ENCODE measurements around the gene COL6A3.

COL6A3 gene

DNA sequence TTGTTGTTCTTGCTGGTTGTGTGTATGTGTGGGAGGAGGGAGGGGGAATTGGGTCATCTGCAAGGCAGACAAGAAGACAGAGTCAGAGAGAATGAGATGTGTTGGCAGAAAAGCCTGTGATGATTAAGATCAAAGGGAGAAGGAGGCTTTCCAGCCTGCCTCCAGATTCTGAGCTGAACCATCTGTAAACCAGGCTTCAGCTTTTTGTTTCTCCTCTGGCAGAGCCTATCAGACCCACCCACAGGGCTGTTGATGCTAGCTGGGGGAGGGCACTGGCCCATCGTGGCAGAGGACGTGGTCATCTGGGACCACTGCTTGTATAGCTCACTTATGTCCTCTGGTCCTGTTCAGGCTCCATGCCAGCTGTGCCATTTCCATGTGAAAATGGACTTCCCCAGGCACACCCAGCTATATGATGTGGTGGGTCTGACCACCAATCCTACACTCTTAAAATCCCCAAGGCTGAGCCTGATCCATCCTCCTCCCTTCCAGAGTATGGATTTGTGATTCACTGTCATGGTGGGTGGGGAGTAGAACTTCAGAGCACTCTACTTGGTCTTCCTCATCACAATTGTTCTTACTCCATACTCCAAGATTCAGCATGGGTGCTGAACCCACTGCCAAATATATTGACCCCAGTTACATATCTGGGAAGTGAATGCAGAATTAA is 27.8 kb upstream of the COL6A3 start:
- DNase-seq (ENCODE audit: low read depth in 1 of 2, low spot score in 1 of 2), result no peak

DNA sequence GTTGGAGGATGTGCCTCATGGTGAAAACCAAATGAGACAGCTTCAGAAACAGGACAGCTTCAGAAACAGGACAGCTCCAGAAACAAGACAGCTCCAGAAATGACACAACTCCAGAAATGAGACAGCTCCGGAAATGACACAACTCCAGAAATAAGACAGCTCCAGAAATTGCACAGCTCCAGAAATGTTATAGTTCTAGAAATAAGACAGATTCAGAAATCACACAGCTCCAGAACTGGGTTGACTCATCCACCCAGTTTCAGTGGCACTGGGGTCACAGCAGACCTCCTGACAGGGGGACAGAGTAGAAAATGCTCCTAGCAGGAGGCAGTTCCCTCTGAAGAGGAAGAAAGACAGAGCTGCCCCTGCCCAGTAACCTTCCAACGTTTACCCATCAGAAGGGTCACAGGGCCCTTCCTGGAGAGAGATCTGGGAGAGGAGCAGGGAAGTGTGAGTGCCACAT is 26.9 kb upstream of the COL6A3 start:
- DNase-seq (ENCODE audit: low read depth in 1 of 2, low spot score in 1 of 2), result peak in 1 of 2 donors; percentile 25

DNA sequence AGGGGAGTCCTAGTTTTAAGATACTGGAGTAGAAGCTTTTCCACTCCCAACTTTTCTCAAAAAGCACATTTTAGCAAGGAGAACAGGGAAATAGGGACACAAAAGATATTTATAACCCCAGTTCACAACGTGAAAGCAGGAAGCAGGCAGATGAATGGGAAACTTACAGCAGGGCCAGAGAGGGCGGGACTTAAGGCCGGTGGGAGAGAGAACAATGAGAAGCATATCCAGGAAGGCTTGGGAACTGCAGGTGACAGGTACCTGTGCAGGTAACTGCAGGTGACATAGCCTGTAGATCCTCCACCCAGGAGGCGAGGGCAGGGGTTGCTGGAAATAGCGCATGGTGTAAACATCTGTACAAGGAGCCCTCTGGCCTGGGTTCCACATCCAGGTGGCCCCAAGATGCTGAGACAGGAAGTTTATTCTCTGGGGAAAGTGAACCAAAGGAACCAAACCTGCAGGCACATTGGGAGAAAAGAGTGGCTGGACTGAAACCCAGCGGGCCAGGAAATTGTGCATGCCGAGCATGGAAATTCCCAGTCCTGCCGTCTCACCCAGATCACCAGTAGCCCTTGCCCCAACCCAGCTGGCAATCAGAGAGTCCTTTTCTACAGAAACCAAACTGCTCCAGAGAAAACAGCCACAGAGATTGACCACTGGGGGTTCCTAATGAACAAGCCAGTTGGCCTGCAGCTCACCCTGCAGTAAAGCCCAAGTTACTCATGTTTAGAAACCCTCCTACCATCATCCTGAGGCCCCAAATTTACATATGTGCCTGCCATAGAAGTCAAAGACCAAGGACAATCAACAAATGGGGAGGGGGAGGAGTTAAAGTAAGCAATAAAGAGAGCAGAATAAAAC is 24.3 kb upstream of the COL6A3 start:
- no peak for DNase-seq (ENCODE audit: low read depth in 1 of 2, low spot score in 1 of 2)

DNA sequence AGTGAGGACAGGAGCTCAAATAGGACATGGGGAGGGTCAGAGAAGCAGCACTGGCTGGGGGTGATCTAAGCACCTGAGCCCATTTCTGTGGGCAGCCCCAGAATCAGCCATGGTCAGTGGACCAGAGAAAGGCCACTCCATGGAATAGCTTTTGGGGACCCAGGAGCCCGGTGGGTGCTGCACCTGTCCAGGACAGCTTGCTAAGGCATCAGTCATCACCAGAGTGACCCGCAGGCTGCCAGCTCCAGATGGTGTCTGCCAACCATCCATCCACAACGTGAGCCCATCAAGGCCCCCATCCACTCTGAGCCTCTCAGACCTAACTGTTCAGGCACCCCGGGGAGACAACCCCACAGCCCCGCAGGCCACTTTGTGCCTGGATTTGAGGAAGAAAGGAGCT is 23.6 kb upstream of the COL6A3 start:
- DNase-seq (ENCODE audit: low read depth in 1 of 2, low spot score in 1 of 2), result no peak

DNA sequence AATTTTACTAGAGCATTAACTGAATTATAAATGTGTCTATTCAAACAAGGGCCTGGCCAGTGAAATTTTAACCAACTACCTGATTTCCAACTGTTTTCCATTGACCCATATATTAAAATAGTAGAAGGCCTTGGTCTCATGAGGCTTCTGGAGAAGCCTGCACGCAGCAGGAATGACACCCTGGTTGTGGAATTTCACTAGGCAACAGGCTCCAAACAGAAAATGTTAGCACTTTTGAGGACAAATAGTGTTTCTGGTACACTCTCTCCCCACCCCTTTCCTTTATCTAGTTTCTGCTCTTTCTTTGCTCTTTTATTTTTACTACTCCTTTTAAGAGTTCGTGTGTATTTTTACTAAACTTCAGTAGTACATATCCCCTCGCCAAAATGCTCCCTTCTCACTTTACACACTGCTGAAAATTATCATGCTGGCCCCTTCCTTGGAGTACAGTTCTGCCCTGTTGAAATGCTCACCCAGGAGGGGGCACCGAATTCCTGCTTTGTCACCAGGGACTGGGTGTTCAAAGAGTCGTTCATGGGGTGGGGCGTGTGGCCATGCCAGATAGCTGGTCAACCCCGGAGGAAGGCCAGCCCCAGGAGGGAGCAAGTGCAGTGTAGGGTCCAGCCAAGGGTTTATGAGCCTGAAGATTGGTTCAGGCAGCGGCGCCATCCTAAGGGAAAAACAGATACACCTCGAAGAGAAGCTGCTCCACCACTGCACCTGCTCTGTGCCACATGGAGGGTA is 22.1 kb upstream of the COL6A3 start:
- DNase-seq (ENCODE audit: low read depth in 1 of 2, low spot score in 1 of 2), result no peak

DNA sequence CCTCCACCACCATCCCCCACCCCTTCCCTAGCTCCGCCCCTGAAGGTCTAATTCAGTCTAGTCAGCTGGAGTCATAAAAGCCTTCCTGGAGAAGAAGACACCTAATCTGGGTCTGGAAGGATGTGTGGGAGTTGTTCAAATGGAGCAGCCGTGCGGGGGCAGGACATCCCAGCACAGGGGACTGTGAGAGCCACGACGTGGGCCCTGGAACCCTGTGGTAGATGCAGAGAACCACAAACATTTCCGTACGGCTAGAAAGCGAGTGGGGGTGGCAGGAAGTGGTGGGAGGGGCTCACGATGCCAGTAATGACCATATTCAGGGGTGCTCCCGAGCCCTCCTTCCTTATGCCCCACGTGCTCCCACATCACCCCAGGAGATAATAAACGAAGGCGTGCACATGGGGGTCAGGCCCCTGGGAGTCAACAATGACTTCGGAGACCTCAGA is 20.9 kb upstream of the COL6A3 start:
- DNase-seq (ENCODE audit: low read depth in 1 of 2, low spot score in 1 of 2), result peak; percentile 50 to 61

DNA sequence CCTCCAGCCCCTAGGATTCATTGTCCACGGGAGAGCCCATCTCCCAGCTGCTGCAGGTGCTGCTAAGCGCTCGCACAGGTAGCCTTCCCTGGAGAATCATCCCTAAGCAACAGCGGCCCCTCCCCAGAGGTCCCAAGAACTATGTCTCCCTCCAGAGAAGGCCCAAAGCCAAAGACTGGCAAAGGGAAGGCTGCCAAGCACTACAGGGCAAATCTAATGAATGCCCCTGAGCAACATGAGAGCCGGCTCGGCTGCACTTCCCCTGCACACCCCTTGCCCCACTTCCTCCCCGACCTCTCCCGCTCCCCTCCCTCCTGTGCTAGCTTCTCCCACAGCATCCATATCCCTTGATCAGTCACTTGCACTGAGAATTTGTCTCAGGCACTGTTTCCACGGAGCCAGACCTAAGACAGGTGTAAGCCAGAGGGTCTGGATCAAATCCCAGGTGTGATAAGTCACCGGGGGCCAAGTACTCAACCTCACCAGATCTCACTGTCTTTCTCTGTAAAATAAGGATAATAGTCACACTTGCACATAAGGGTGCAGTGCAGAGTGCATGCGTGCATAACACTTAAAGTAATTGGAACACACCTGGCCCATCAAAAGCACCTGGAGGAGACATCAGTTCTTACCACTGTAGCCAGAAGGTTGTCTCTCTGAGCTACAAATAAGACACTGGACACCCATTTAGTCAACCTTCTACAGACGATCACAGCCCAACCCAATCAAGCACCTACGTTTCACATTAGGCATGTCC is 20.1 kb upstream of the COL6A3 start:
- DNase-seq (ENCODE audit: low read depth in 1 of 2, low spot score in 1 of 2), result no peak

DNA sequence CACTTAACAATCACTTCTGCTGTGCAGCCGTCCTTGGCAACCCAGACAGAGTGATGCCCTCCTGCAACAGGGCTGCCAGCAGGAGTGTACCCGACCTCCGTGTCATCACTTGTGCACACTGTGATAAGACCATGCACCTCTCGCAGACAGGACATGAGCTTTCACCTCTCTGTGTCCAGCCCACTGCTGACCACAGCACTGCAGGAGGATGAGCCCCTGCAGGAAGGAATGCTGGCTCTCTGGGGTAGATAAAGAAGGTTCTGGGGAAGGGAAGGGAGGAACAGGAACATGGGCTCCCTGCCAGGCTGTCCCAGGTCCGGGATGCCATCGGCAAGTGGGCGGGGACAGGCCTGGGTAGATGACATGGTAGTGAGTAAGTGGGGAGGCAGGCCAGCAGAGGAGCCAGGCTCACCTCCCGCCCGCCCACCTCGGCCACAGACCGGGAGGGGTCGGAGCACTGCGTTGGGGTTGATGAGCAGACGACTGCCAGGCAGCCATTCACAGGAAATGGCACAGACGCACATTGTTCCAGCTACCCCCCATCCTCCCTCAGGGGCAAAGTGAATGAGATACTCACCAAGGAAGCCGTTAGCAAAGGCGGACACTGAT is 18.6 kb upstream of the COL6A3 start:
- DNase-seq (ENCODE audit: low read depth in 1 of 2, low spot score in 1 of 2), result peak; percentile 65 to 69

DNA sequence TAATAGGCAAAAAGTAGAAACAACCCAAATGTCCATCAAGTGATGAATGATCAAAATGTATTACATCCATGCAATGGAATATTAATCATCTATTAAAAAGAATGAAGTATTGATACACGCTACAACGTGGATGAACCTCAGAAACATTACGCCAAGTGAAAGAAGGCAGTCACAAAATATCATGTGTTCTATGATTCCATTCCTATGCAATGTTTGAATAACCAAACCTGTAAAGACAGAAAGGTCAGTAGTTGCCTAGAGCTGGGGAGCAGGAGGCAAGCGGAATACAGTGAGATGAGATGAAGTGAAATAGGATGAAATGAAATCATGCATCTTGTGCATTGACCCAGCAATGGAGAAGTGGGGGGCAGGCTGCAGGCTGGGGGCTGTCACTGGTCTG is 17.9 kb upstream of the COL6A3 start:
- no peak for DNase-seq (ENCODE audit: low read depth in 1 of 2, low spot score in 1 of 2)

DNA sequence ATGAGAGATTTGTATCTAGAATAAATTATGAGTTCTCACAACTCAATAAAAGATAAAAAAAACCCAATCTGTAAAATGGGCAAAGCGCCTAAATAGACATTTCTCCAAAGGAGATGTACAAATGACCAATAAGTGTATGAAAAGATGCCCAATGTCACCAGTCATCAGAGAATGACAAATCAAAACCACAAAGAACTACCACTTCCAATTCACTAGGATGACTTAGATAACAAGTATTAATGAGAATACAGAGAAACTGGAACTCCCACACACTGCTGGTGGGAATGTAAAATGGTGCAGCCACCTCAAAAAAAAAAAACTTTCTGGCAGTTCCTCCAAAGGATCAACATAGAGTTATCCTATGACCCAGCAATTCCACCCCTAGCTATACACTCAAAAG is 17.4 kb upstream of the COL6A3 start:
- DNase-seq (ENCODE audit: low read depth in 1 of 2, low spot score in 1 of 2), result no peak

DNA sequence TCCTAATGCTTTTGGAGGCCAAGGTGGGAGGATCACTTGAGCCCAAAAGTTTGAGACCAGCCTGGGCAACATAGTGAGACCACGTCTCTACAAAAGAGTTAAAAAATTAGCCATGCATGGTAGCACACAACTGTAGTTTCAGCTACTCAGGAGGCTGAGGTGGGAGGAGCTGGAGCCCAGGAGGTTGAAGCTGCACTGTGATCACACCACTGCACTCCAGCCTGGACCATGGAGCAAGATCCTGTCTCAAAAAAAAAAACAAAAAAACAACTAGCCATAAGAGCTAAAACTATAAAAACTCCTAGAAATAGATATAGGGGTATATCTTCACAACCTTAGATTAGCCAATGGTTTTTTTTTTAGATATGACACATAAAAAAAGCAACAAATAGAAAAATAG is 16.9 kb upstream of the COL6A3 start:
- no peak for DNase-seq (ENCODE audit: low read depth in 1 of 2, low spot score in 1 of 2)

DNA sequence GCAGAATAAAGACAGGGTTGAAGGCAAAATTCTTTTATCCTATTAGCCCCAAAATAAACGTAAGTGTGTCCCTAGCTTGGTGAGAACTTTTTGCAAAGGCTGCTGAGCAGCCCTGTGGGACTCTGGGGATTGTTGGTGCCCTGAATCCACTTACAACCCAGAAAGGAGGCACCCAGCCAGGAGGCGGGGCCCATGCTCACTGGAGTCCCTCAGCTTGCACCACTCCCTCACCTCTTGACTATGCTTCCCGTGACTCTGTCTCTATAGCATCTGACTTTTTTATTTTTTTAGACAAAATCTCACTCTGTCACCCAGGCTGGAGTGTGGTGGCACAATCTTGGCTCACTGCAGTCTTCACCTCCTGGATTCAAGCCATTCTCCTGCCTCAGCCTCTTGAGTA is 15.8 kb upstream of the COL6A3 start:
- no peak for DNase-seq (ENCODE audit: low read depth in 1 of 2, low spot score in 1 of 2)

DNA sequence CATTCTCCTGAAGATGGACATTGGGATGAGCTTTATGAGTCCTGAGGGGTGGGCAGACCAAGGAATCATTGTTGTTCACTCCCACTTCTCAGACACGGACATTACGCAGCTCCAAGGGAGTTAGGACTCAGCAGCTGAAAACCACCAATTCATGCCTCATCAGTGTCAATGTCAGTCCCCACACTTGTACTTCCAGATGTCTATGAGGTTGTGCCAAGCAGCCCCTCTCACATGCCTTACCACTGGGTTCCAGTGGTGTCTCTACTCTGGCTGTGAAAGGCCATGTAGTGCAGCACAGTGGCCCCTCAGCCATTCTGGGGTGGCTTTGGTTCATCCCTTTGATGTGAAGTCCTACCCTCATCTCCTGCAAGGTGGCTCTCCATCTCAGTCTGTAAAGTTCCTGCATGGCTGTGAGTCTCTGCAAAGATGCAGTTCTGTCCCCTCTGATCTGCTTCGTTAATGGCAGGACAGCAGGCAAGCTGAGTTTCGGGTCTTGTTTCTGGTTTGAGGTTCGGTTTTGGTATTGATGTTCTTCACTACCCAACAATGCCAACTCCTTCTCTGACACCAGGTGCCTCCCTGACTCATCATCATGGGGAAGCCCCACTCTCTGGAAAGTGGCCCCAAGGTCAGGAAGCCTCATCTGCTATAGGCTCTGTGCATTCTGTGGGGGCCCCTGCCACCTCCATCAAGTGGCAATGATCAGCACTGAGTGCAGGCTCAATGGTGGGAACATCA is 14.0 kb upstream of the COL6A3 start:
- peak; percentile 22 to 54 for DNase-seq (ENCODE audit: low read depth in 1 of 2, low spot score in 1 of 2)

DNA sequence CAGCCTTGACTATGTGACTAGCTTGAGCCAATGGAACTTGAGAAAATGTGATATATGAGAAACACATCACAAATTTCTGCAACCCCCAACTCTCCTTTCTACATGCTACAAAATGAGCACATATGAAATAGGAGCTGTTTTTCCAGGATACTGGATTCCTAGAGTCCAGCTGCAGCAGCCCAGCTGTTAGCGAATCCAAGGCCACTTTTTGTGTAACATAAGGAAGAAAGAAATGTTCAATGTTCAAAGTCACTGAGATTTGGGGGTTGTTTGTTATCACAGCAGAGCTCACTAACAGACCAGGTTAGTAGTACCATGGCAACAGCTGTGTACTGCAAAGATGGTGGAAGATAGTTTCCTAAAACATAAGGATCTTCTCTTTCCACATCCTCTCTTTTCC is 12.6 kb upstream of the COL6A3 start:
- no peak for DNase-seq (ENCODE audit: low read depth in 1 of 2, low spot score in 1 of 2)

DNA sequence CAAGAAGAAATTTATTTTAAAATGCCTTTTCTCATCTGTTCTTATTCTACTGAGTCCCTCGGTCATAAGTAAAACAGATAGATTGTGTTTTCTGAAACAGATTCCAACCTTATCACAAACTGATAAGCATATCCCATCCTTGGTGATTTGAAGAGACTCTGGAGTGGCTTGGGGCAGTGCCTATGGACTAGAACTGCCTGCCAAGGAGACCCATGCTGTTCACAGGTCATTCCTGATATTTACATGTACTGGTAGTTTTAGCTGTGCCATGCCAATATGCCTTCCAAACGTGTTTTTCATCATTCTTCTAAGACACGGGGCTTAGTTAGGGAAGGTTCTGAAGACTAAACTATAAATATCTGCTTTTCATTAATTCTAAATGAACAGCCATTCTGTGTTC is 11.4 kb upstream of the COL6A3 start:
- DNase-seq (ENCODE audit: low read depth in 1 of 2, low spot score in 1 of 2), result no peak

DNA sequence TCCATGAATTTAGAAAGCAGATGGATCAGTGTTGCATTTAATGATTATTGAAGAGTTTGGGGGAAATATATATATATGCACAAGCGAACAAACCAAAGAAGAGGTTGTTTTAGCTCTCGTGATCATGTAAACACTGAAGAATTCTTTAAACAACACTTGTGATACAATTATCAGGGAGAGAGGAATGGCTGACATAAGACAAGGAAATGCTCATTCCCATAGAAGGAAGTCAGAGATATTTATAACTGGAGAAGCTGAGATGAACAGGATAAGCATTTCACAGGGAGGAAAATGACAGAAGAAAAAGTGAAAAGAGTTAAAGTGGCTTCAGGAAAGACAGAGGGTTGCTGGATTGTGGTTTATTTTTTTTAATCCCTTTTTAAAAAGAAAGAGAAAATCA is 10.6 kb upstream of the COL6A3 start:
- DNase-seq (ENCODE audit: low read depth in 1 of 2, low spot score in 1 of 2), result no peak

DNA sequence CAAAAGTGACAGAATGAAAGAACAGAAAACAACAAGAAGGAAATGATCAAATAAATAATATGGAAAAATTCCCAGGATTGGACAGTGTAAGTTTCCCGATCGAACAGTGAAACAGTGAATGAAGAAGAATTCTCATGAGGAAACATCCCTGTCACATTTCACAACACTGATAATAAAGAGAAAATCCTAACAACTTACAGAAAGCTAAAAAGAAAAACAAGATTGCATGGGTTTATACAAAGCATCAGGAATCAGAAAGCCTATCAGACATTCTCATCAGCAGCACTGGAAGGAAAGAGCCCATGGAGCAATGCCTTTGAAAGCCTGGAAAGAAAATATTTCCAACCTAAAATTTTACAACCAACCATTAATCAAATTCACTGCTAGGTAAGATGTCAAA is 9.9 kb upstream of the COL6A3 start:
- DNase-seq (ENCODE audit: low read depth in 1 of 2, low spot score in 1 of 2), result no peak

DNA sequence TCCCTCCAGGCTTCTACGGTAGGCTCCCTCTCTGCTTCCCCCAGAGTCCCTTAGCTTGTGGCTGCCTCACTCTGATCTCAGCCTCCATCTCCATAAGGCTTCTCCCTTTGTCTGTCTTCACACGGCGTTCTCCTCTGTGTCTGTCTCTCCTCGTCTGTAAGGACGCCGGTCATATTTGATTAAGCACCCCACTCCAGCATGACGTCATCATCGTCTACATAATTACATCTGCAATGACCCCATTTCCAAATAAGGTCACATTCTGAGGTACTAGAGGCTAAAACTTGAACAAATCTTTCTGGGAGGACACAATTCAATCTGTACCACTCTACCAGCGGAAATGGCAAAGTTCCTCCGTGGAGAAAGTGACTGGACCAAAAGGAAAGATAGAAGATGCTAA is 8.3 kb upstream of the COL6A3 start:
- DNase-seq (ENCODE audit: low read depth in 1 of 2, low spot score in 1 of 2), result no peak

DNA sequence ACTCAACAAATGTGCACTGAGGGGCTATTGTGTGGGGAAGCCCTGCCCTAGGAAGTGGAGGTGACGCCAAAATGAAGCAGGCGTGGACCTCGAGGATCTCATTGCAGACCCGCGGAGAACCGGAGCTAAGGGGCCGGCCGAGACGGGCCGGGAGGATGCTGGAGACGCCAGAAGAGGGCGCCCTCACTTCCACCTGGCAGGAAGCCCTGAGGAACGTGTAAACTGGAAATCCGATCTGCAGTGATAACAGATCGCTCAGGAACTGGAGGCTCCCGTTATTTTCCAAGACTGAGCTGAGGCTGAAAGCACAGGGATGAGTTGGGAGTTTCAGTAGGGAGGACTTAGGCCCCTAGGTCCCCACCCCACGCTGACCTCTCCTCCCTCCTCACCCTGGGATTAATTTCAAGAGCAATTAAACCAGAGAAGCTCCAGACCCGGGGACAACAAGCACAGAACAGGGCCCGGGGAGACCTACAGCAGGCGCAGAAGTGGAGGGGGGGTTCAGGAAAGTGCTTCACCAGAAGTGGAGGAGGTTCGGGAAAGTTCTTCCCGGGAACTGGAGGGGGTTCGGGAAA is 7.7 kb upstream of the COL6A3 start:
- DNase-seq (ENCODE audit: low read depth in 1 of 2, low spot score in 1 of 2), result peak; percentile 62 to 73

DNA sequence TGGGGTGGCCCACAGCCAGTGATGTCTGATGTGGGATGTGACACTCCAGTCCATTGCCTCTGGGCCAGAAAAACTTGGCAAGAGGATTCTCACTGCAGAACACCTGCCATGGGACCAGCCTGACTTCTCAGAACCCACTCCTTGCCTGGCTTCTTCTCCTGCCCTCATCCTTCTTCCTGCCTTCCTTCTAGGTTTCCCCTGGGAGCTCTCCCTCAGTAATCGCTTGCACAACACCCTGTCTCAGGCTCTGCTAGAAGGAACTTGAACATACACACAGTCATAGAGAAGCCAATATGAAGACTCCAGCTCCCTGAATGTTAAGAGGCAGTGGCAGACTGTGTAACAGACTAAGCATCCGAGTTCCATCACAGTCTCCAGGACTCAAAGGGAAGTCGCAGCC is 4.3 kb upstream of the COL6A3 start:
- no peak for DNase-seq (ENCODE audit: low read depth in 1 of 2, low spot score in 1 of 2)
